Neural cell (in vitro differentiated cells): ENCODE data around the gene PRTN3. TPM values are rescaled to one million over a fixed set of nuclear protein-coding genes. Genes with fewer than 3 reads are reported as not detected.

Source experiments
- H2AFZ ChIP-seq: fragments of 200-600, 300-800 bp; sonication (generic), shearing (Covaris generic); 2 replicates; pipeline ENCODE4 v1.6.0; 2014; ENCODE audit warnings: low read depth, mild to moderate bottlenecking, antibody characterized with exemption, low read length, moderate library complexity
- H3F3A ChIP-seq: fragments of 200-600 bp; shearing (Covaris generic); 2 replicates; pipeline ENCODE4 v1.6.1; 2016; ENCODE audit warnings: mild to moderate bottlenecking, moderate library complexity, mixed read lengths, antibody characterized with exemption, low read length; ENCODE audit not compliant: insufficient read depth, poor library complexity, severe bottlenecking
- H3K27ac ChIP-seq: fragments of 200-600, 300-800 bp; sonication (generic), shearing (Covaris generic); 2 replicates; pipeline ENCODE4 v1.5.1; 2014; ENCODE audit warnings: mild to moderate bottlenecking, low read length, moderate library complexity
- H3K27me3 ChIP-seq: fragments of 300-800, 200-600 bp; sonication (generic), shearing (Covaris generic); 2 replicates; pipeline ENCODE4 v1.6.0; 2014; ENCODE audit warnings: mild to moderate bottlenecking, low read depth, low read length, moderate library complexity; ENCODE audit not compliant: insufficient read depth
- H3K36me3 ChIP-seq: fragments of 300-800, 200-600 bp; sonication (generic), shearing (Covaris generic); 2 replicates; pipeline ENCODE4 v1.5.1; 2014; ENCODE audit warnings: mild to moderate bottlenecking, antibody characterized with exemption, low read length, moderate library complexity; ENCODE audit not compliant: insufficient read depth
- H3K4me2 ChIP-seq: fragments of 300-800, 200-600 bp; sonication (generic), shearing (Covaris generic); 2 replicates; pipeline ENCODE4 v1.6.0; 2014; ENCODE audit warnings: mild to moderate bottlenecking, low read length
- H3K4me3 ChIP-seq: fragments of 300-800, 200-600 bp; sonication (generic), shearing (Covaris generic); 2 replicates; pipeline ENCODE4 v1.5.1; 2014; ENCODE audit warnings: mild to moderate bottlenecking, low read length, moderate library complexity
- H3K79me2 ChIP-seq: fragments of 200-600 bp; shearing (Covaris generic); replicated peaks from 2 replicates; pipeline ENCODE4 v1.6.0; 2014; ENCODE audit warnings: mild to moderate bottlenecking, low read length, moderate library complexity; ENCODE audit not compliant: insufficient read depth
- H3K9ac ChIP-seq: fragments of 300-800, 200-600 bp; sonication (generic), shearing (Covaris generic); 2 replicates; pipeline ENCODE4 v1.6.1; 2016; ENCODE audit warnings: mild to moderate bottlenecking, low read length, mixed read lengths
- H3K9me2 ChIP-seq: fragments of 200-600 bp; shearing (Covaris generic); 2 replicates; pipeline ENCODE4 v1.6.1; 2016; ENCODE audit warnings: mild to moderate bottlenecking, low read length, mixed read lengths; ENCODE audit not compliant: insufficient read depth
- H3K9me3 ChIP-seq: fragments of 200-600, 300-800 bp; sonication (generic), shearing (Covaris generic); 2 replicates; pipeline ENCODE4 v1.6.1; 2016; ENCODE audit warnings: mild to moderate bottlenecking, mixed run types, low read length, moderate library complexity, mixed read lengths
- H4K20me1 ChIP-seq: fragments of 200-600 bp; shearing (Covaris generic); 2 replicates; pipeline ENCODE4 v1.6.1; 2016; ENCODE audit warnings: mild to moderate bottlenecking, mixed run types; ENCODE audit not compliant: insufficient read depth
- EP300 ChIP-seq: fragments of 450-650 bp; conservative IDR thresholded peaks from 2 replicates; pipeline ENCODE4 v1.6.1; 2014; ENCODE audit warnings: antibody characterized with exemption, mild to moderate bottlenecking, moderate library complexity; ENCODE audit not compliant: poor library complexity, severe bottlenecking
- EZH2 ChIP-seq: fragments of 200-600, 300-800 bp; shearing (Covaris generic), sonication (generic); IDR thresholded peaks from 2 replicates; pipeline ENCODE4 v1.6.1; 2014; ENCODE audit warnings: antibody characterized with exemption, low read length, borderline replicate concordance, mild to moderate bottlenecking; ENCODE audit not compliant: insufficient read depth, poor library complexity, severe bottlenecking
- MXI1 ChIP-seq: fragments of 450-650 bp; conservative IDR thresholded peaks from 2 replicates; pipeline ENCODE4 v1.6.1; 2014; ENCODE audit warnings: antibody characterized with exemption, mild to moderate bottlenecking; ENCODE audit not compliant: poor library complexity, severe bottlenecking
- POLR2AphosphoS5 ChIP-seq: IDR thresholded peaks from 2 replicates; pipeline ENCODE4 v1.6.1; 2012
- RAD21 ChIP-seq: fragments of 450-650 bp; conservative IDR thresholded peaks from 2 replicates; pipeline ENCODE4 v1.6.1; 2014; ENCODE audit warnings: antibody characterized with exemption, mild to moderate bottlenecking, moderate library complexity
- SMC3 ChIP-seq: fragments of 450-650 bp; conservative IDR thresholded peaks from 2 replicates; pipeline ENCODE4 v1.6.1; 2014; ENCODE audit warnings: antibody characterized with exemption, mild to moderate bottlenecking, moderate library complexity; ENCODE audit not compliant: poor library complexity
- TAF1 ChIP-seq: IDR thresholded peaks from 2 replicates; pipeline ENCODE4 v1.6.1; 2012; ENCODE audit warnings: low read depth
- polyA plus RNA-seq: library from polyadenylated mRNA; depleted of rRNA; stranded (reverse); fragments of >200 nt; gene quantifications from 2 replicates; pipeline ENCODE4 v1.2.3, GENCODE V29; 2014
- TF ChIP-seq, protein P1 (sequence below): fragments of 450-650 bp; IDR thresholded peaks from 2 replicates; pipeline ENCODE4 v1.5.1; 2014; ENCODE audit warnings: antibody characterized with exemption, mild to moderate bottlenecking, moderate library complexity; ENCODE audit not compliant: poor library complexity, severe bottlenecking
- TF ChIP-seq, protein P2 (sequence below): IDR thresholded peaks from 2 replicates; pipeline ENCODE4 v1.6.1; 2012; ENCODE audit warnings: borderline replicate concordance

Gene PRTN3
- polyA plus RNA-seq, 1 donor from 2014 or later, result not detected

DNA sequence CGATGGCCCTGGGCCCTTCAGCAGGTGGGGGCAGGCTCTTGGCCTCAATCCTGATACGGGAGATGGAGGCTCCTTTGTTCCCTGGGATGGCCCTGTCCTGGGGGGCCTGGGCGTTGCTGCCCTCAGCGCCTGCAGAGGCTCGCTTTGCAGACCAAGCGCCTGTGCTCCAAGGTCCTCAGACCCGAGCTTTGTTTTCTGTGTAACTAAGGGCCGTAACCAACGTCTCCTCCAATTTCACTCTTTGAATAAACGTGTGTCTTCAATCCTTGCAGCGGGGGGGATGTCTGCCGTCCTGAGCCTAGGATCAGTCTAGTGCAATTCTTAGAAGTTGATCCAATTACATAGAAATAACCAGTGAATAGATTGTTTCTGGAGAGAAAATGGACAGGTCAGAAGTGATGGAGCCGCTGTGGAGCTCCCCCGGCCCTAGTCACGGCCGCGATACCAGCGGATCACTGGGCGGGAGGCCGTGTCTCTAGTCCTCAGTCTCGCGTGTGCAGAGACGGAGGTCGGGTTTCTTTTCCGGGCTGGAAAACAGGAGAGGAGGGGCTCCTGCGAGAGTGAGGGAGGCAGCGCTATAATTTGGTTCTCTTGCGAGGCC, 38.2 kb upstream of the PRTN3 start:
- peaks cover 50% of the 10 kb centered on the region for H4K20me1 ChIP-seq
- H3K9me3 ChIP-seq, result no peaks in the 10 kb centered on the region
- H3K4me3 ChIP-seq, result no peak overlapping the region
- no peak overlapping the region for H3K4me2 ChIP-seq
- H3K27me3 ChIP-seq, result no peaks in the 10 kb centered on the region
- H3K79me2 ChIP-seq, result peaks cover 62% of the 10 kb centered on the region
- H3K36me3 ChIP-seq, result no peaks in the 10 kb centered on the region
- H3F3A ChIP-seq, result no peaks in the 10 kb centered on the region
- no peaks in the 10 kb centered on the region for H3K9me2 ChIP-seq
- no peak overlapping the region for H3K27ac ChIP-seq
- peak overlapping the region; percentile 26 for H3K9ac ChIP-seq
- no peak overlapping the region for H2AFZ ChIP-seq
- TF ChIP-seq TAF1, result no peak
- no peak for TF ChIP-seq MXI1
- TF ChIP-seq, protein P1, sequence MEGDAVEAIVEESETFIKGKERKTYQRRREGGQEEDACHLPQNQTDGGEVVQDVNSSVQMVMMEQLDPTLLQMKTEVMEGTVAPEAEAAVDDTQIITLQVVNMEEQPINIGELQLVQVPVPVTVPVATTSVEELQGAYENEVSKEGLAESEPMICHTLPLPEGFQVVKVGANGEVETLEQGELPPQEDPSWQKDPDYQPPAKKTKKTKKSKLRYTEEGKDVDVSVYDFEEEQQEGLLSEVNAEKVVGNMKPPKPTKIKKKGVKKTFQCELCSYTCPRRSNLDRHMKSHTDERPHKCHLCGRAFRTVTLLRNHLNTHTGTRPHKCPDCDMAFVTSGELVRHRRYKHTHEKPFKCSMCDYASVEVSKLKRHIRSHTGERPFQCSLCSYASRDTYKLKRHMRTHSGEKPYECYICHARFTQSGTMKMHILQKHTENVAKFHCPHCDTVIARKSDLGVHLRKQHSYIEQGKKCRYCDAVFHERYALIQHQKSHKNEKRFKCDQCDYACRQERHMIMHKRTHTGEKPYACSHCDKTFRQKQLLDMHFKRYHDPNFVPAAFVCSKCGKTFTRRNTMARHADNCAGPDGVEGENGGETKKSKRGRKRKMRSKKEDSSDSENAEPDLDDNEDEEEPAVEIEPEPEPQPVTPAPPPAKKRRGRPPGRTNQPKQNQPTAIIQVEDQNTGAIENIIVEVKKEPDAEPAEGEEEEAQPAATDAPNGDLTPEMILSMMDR, result no peak
- TF ChIP-seq, protein P2, sequence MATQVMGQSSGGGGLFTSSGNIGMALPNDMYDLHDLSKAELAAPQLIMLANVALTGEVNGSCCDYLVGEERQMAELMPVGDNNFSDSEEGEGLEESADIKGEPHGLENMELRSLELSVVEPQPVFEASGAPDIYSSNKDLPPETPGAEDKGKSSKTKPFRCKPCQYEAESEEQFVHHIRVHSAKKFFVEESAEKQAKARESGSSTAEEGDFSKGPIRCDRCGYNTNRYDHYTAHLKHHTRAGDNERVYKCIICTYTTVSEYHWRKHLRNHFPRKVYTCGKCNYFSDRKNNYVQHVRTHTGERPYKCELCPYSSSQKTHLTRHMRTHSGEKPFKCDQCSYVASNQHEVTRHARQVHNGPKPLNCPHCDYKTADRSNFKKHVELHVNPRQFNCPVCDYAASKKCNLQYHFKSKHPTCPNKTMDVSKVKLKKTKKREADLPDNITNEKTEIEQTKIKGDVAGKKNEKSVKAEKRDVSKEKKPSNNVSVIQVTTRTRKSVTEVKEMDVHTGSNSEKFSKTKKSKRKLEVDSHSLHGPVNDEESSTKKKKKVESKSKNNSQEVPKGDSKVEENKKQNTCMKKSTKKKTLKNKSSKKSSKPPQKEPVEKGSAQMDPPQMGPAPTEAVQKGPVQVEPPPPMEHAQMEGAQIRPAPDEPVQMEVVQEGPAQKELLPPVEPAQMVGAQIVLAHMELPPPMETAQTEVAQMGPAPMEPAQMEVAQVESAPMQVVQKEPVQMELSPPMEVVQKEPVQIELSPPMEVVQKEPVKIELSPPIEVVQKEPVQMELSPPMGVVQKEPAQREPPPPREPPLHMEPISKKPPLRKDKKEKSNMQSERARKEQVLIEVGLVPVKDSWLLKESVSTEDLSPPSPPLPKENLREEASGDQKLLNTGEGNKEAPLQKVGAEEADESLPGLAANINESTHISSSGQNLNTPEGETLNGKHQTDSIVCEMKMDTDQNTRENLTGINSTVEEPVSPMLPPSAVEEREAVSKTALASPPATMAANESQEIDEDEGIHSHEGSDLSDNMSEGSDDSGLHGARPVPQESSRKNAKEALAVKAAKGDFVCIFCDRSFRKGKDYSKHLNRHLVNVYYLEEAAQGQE, result no peak
- no peak for TF ChIP-seq SMC3
- TF ChIP-seq EZH2, result no peak
- no peak for TF ChIP-seq POLR2AphosphoS5
- TF ChIP-seq RAD21, result no peak
- TF ChIP-seq EP300, result no peak

DNA sequence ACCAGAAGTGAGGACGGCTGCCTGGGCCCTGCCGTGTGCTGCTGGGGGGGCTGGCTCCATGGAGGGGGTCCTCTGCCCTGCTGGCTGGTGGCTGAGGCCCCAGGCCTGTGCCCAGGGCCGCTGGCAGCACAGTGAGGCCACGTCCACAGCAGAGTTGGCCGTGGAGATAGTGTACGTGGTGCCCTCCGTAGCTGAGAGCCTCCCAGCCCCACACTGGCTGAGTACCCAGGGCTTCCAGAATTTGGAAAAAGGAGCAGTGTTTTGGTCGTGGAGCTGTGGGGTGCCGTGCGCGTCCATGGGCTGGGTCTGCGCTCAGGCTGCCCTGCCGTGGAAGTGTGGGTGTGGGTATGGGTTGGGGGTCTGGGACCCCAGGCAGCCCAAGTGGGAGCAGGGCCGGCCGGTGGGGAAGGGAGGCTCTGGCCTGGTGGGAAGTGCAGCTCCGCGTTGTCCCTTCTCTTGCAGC, 37.7 kb upstream of the PRTN3 start:
- Histone ChIP-seq H3K4me2 (no peak overlapping the region), H3K36me3 (no peaks in the 10 kb centered on the region), H3K9me2 (no peaks in the 10 kb centered on the region), H3K79me2 (peaks cover 60% of the 10 kb centered on the region), H3K9ac (no peak overlapping the region), H3K27me3 (no peaks in the 10 kb centered on the region), H3K27ac (no peak overlapping the region), H3F3A (no peaks in the 10 kb centered on the region), H4K20me1 (peaks cover 48% of the 10 kb centered on the region), H2AFZ (no peak overlapping the region), H3K9me3 (no peaks in the 10 kb centered on the region), H3K4me3 (no peak overlapping the region)
- TF ChIP-seq EP300 (no peak), SMC3 (no peak), MXI1 (no peak), TAF1 (no peak), EZH2 (no peak), POLR2AphosphoS5 (no peak), RAD21 (no peak)
- TF ChIP-seq, protein P1, result no peak
- TF ChIP-seq, protein P2, result no peak
